GM21526 (cell line): ENCODE results near the gene DHX30.

Source experiments
- ATAC-seq: cut with Tn5 transposase; IDR thresholded peaks from one replicate; pipeline ENCODE4 v1.9.1; 2021; ENCODE audit warnings: moderate library complexity; ENCODE audit not compliant: unreplicated experiment, low FRiP score

Gene DHX30

GRCh38 chr3:47850564-47851410 is 47.8 kb downstream of the DHX30 start:
- ATAC-seq: no peak

GRCh38 chr3:47851888-47852603 is 49.1 kb downstream of the DHX30 start:
- no peak for ATAC-seq

- ATAC-seq: no peak
Observed at GRCh38 chr3:47852604-47853602, 50.0 kb downstream of the DHX30 start.

- ATAC-seq: no peak
Observed at GRCh38 chr3:47854267-47854666, 51.3 kb downstream of the DHX30 start.

GRCh38 chr3:47854720-47855455 is 52.0 kb downstream of the DHX30 start:
- no peak for ATAC-seq

GRCh38 chr3:47855461-47856383 is 52.8 kb downstream of the DHX30 start:
- ATAC-seq: no peak

GRCh38 chr3:47856669-47857068 is 53.7 kb downstream of the DHX30 start:
- no peak for ATAC-seq

- no peak for ATAC-seq
Observed at GRCh38 chr3:47857151-47857550, 54.2 kb downstream of the DHX30 start.

GRCh38 chr3:47859956-47860605 is 57.1 kb downstream of the DHX30 start:
- ATAC-seq: no peak

GRCh38 chr3:47863391-47864128 is 60.6 kb downstream of the DHX30 start:
- ATAC-seq: no peak

GRCh38 chr3:47865192-47865591 is 62.3 kb downstream of the DHX30 start:
- no peak for ATAC-seq

GRCh38 chr3:47867451-47868044 is 64.6 kb downstream of the DHX30 start:
- no peak for ATAC-seq

GRCh38 chr3:47868306-47868705 is 65.4 kb downstream of the DHX30 start:
- no peak for ATAC-seq

GRCh38 chr3:47870156-47870555 is 67.2 kb downstream of the DHX30 start:
- no peak for ATAC-seq

GRCh38 chr3:47870702-47871260 is 67.8 kb downstream of the DHX30 start:
- no peak for ATAC-seq

GRCh38 chr3:47871389-47871788 is 68.5 kb downstream of the DHX30 start:
- ATAC-seq: no peak

GRCh38 chr3:47872916-47873315 is 70.0 kb downstream of the DHX30 start:
- ATAC-seq: no peak
